HepG2 (cell line): ENCODE measurements around the gene ALDH7A1. TPM values are rescaled to one million over a fixed set of nuclear protein-coding genes. Genes with fewer than 3 reads are reported as not detected.

Experiments
- ATAC-seq: fragments of 200-7000 bp; cut with Tn5 transposase; 3 replicates; pipeline ENCODE4 v1.9.1; 2020; ENCODE audit warnings: mild to moderate bottlenecking, moderate library complexity
- BruUV-seq: library from RNA; stranded (reverse); fragments of 400-500 nt; replicated peaks from 2 replicates; lab custom pipeline; 2021; lab: Mats Ljungman, UMichigan
- CTCF ChIA-PET: fragments of 300-600 bp; formaldehyde crosslinking; extraction: SDS; loops from one replicate; lab custom pipeline; 2021; ENCODE audit warnings: low total read pairs, inconsistent platforms, low intra/inter-chr PET ratio; lab: Yijun Ruan, JAX
- POLR2A ChIA-PET: fragments of 350-600 bp; sonication (Branson Sonifier 250); formaldehyde crosslinking; loops from one replicate; lab custom pipeline; 2020; ENCODE audit warnings: antibody characterized with exemption, inconsistent platforms; lab: Yijun Ruan, JAX
- DNase-seq: peaks from one replicate; pipeline ENCODE4 v3.0.0-alpha.2; 2015; ENCODE audit warnings: low spot score
- FAIRE-seq: peaks from 3 replicates; lab custom pipeline; 2011; peaks lifted over from hg19 to GRCh38; lab: Jason Lieb, UNC
- H2AFZ ChIP-seq: one replicate; pipeline ENCODE4 v1.6.1; 2011; ENCODE audit warnings: low read length, inconsistent platforms
- H3K27ac ChIP-seq: fragments of 300-600 bp; 3 replicates; pipeline ENCODE4 v1.8.0; 2011; ENCODE audit warnings: mixed run types, mild to moderate bottlenecking, mixed read lengths, low read length, inconsistent platforms; ENCODE audit not compliant: insufficient read depth; ENCODE audit errors: extremely low read length
- H3K27me3 ChIP-seq, 2 experiments: fragments of 200-600 bp in 1 of 2; 2 replicates in 1 of 2; 3 replicates in 1 of 2; pipeline versions ENCODE4 v1.6.0 to v1.8.0; 2011; ENCODE audit warnings: low read length in 2 of 2, mild to moderate bottlenecking in 2 of 2, moderate library complexity in 2 of 2, inconsistent platforms in 1 of 2; ENCODE audit not compliant: insufficient read depth in 2 of 2, control insufficient read depth in 1 of 2
- H3K36me3 ChIP-seq, 2 experiments: fragments of 200-600 bp in 1 of 2; replicated peaks in 1 of 2; 2 replicates in 1 of 2; 3 replicates in 1 of 2; pipeline versions ENCODE4 v1.5.1 to v1.8.0; 2011; ENCODE audit warnings: low read length in 2 of 2, inconsistent platforms in 1 of 2; ENCODE audit not compliant: insufficient read depth in 2 of 2, control insufficient read depth in 1 of 2
- H3K4me1 ChIP-seq: 2 replicates; pipeline ENCODE4 v1.5.1; 2012; ENCODE audit warnings: low read length, inconsistent platforms; ENCODE audit not compliant: insufficient read depth
- H3K4me2 ChIP-seq: 2 replicates; pipeline ENCODE4 v1.6.0; 2011; ENCODE audit warnings: low read depth, low read length, inconsistent platforms
- H3K4me3 ChIP-seq, 3 experiments: fragments of 200-600 bp in 1 of 3; sonication (generic), shearing (Covaris generic) in 1 of 3; replicated peaks in 1 of 3; 2 replicates each; pipeline ENCODE4 v1.5.1; 2011 to 2016; ENCODE audit warnings: low read length in 3 of 3, inconsistent platforms in 2 of 3, low read depth in 2 of 3, mild to moderate bottlenecking in 2 of 3, control low read depth in 1 of 3, mixed read lengths in 1 of 3; ENCODE audit not compliant: insufficient read depth in 1 of 3
- H3K79me2 ChIP-seq: one replicate; pipeline ENCODE4 v1.6.1; 2011; ENCODE audit warnings: low read length, inconsistent platforms; ENCODE audit not compliant: insufficient read depth
- H3K9ac ChIP-seq: 2 replicates; pipeline ENCODE4 v1.6.0; 2011; ENCODE audit warnings: mild to moderate bottlenecking, low read depth, low read length, inconsistent platforms; ENCODE audit not compliant: insufficient read depth
- H3K9me3 ChIP-seq: 2 replicates; pipeline ENCODE4 v1.5.1; 2012; ENCODE audit warnings: mild to moderate bottlenecking, low read length
- H4K20me1 ChIP-seq: 2 replicates; pipeline ENCODE4 v1.6.0; 2011; ENCODE audit warnings: inconsistent platforms, mild to moderate bottlenecking, low read length, moderate library complexity; ENCODE audit not compliant: insufficient read depth
- AHR ChIP-seq: IDR thresholded peaks from 2 replicates; pipeline ENCODE4 v1.6.1; 2018; ENCODE audit warnings: missing genetic modification reagents, missing compliant biosample characterization
- HES4 ChIP-seq: sonication (generic); formaldehyde crosslinking; IDR thresholded peaks from 2 replicates; pipeline ENCODE4 v1.9.0; 2021; ENCODE audit warnings: mild to moderate bottlenecking, missing genetic modification reagents, borderline replicate concordance
- HIVEP1 ChIP-seq: sonication (generic); formaldehyde crosslinking; IDR thresholded peaks from 2 replicates; pipeline ENCODE4 v1.4.0; 2020; ENCODE audit warnings: mild to moderate bottlenecking, missing genetic modification reagents
- IRF1 ChIP-seq: sonication (generic); formaldehyde crosslinking; IDR thresholded peaks from 2 replicates; pipeline ENCODE4 v1.4.0; 2020; ENCODE audit warnings: low read depth, mild to moderate bottlenecking, missing genetic modification reagents
- RAD51 ChIP-seq: fragments of 450-650 bp; IDR thresholded peaks from 2 replicates; pipeline ENCODE4 v1.6.1; 2016; ENCODE audit warnings: borderline replicate concordance
- REST ChIP-seq, 2 experiments: IDR thresholded peaks; 2 replicates each; pipeline ENCODE4 v1.6.1; 2011 to 2012; ENCODE audit warnings: low read length in 2 of 2, borderline replicate concordance in 1 of 2, low read depth in 1 of 2, mild to moderate bottlenecking in 1 of 2, moderate library complexity in 1 of 2
- RFXANK ChIP-seq: IDR thresholded peaks from 2 replicates; pipeline ENCODE4 v1.6.1; 2016
- RXRA ChIP-seq: sonication (generic); formaldehyde crosslinking; IDR thresholded peaks from 2 replicates; pipeline ENCODE4 v1.5.1; 2020; ENCODE audit warnings: missing genetic modification reagents
- SUZ12 ChIP-seq: fragments of 150-350 bp; IDR thresholded peaks from 2 replicates; pipeline ENCODE4 v1.6.1; 2014; ENCODE audit warnings: low read depth, low read length
- ZNF274 ChIP-seq: sonication (generic); formaldehyde crosslinking; IDR thresholded peaks from 2 replicates; pipeline ENCODE4 v1.5.1; 2020; ENCODE audit warnings: mild to moderate bottlenecking, missing genetic modification reagents
- ZNF367 ChIP-seq: sonication (generic); formaldehyde crosslinking; IDR thresholded peaks from 2 replicates; pipeline ENCODE4 v1.4.0; 2020; ENCODE audit warnings: missing genetic modification reagents, borderline replicate concordance
- ZNF570 ChIP-seq: sonication (generic); formaldehyde crosslinking; IDR thresholded peaks from 2 replicates; pipeline ENCODE4 v1.4.0; 2020; ENCODE audit warnings: mild to moderate bottlenecking, missing genetic modification reagents, borderline replicate concordance
- ZNF672 ChIP-seq: sonication (generic); formaldehyde crosslinking; IDR thresholded peaks from 2 replicates; pipeline ENCODE4 v1.8.1; 2022; ENCODE audit warnings: missing genetic modification reagents
- ZNF770 ChIP-seq: sonication (generic); formaldehyde crosslinking; IDR thresholded peaks from 2 replicates; pipeline ENCODE4 v1.5.0; 2020; ENCODE audit warnings: mild to moderate bottlenecking, missing genetic modification reagents
- WGBS: methylation state at CpG from one replicate; pipeline ENCODE4 v1.1.6; 2017; ENCODE audit warnings: low lambda C conversion rate; 5-methylcytosine and 5-hydroxymethylcytosine counted together
- in situ Hi-C: cut with HindIII; loops from 2 replicates; pipeline ENCODE4 v1.10.0; 2017; ENCODE audit warnings: low pct_unique_long_range_greater_than_20kb; ENCODE audit not compliant: extremely low pct_ligation_motif_present
- intact Hi-C: fragments of 100-400 bp; cut with micrococcal nuclease; formaldehyde crosslinking; loops from one replicate; pipeline ENCODE4 v1.10.0; 2022; ENCODE audit not compliant: unreplicated experiment
- polyA plus RNA-seq, 8 experiments: library from polyadenylated mRNA; depleted of rRNA in 3 of 8; stranded (reverse) in 7 of 8; unstranded in 1 of 8; fragments of >200 nt; fragmentation: Illumina TruSeq in 4 of 8; extraction: Trizol in 4 of 8; gene quantifications; 2 replicates each; pipeline versions ENCODE4 v1.2.1 to v1.2.3, GENCODE V29; 2011 to 2016; ENCODE audit warnings: low read depth in 4 of 8, missing spikeins in 1 of 8, mixed read lengths in 1 of 8; ENCODE audit not compliant: insufficient read depth in 1 of 8
- total RNA-seq, 5 experiments: library from RNA; depleted of rRNA; stranded (reverse); fragments of >200 nt; fragmentation: Illumina TruSeq; extraction: Trizol; gene quantifications; 2 replicates each; pipeline ENCODE4 v1.2.3, GENCODE V29; 2016; ENCODE audit warnings: low read depth in 1 of 5

ALDH7A1 gene
- total and polyA plus RNA-seq, 2 of the 13 experiments (the other 11 are each of a cell fraction or from before 2014, with no cell fraction given) = 69.0 to 100 TPM

GRCh38 chr5:126488443-126489065 lies 106.5 kb downstream of the ALDH7A1 start:
- in situ Hi-C loops (no loop called here), intact Hi-C loops (no loop called here)
- no peak for DNase-seq
- ChIA-PET POLR2A (interaction anchor here (1.0 kb wide), 1 partner anchor 16 kb away, joined by 3 read pairs; no protein-coding TSS in a partner anchor), CTCF (no interaction called here)
- H3K27ac ChIP-seq = no peak overlapping the region
- WGBS = 94% methylated on average over 7 of the region's 7 CpGs
- H3K9me3 ChIP-seq = no peaks in the 10 kb centered on the region
- TF ChIP-seq RFXANK (CRISPR knock-in tag) (no peak), HIVEP1 (CRISPR knock-in tag) (no peak), ZNF274 (CRISPR knock-in tag) (no peak), ZNF770 (no peak), ZNF367 (no peak), RXRA (CRISPR knock-in tag) (no peak), IRF1 (CRISPR knock-in tag) (no peak), AHR (CRISPR knock-in tag) (no peak), REST (IDR thresholded peaks at IDR 0.05; ENCODE audit: borderline replicate concordance in 1 of 2, low read depth in 1 of 2, low read length in 2 of 2) (no peak), SUZ12 (no peak), ZNF570 (CRISPR knock-in tag) (no peak), RAD51 (no peak), ZNF672 (CRISPR knock-in tag) (no peak), HES4 (no peak)
- H4K20me1 ChIP-seq = no peaks in the 10 kb centered on the region
- BruUV-seq = no TSS peak
- H3K4me2 ChIP-seq = no peak overlapping the region
- H3K4me3 ChIP-seq = no peak overlapping the region
- H3K79me2 ChIP-seq = no peaks in the 10 kb centered on the region
- no peak overlapping the region for H3K9ac ChIP-seq
- FAIRE-seq = no peak
- no peak for ATAC-seq
- no peak overlapping the region for H2AFZ ChIP-seq
- peaks cover 5 to 49% of the 10 kb centered on the region in 2 experiments; a peak in 4 of 5 replicates for H3K36me3 ChIP-seq
- no peaks in the 10 kb centered on the region for H3K4me1 ChIP-seq
- no peaks in the 10 kb centered on the region for H3K27me3 ChIP-seq
